Peyer's patch (tissue), 4 donors: ENCODE data around the gene RGS19. TPM values are rescaled to one million over a fixed set of nuclear protein-coding genes. Genes with fewer than 3 reads are reported as not detected.
A peak's percentile ranks its signal among the peaks of the same experiment; 100 is the strongest.

Experiments used
- DNase-seq, 3 donors: peaks; one replicate each; pipeline ENCODE4 v3.0.0-alpha.2; 2017 to 2019
- H3K27ac ChIP-seq, 4 donors: fragments of 200-600 bp; sonication (generic); one replicate each; pipeline ENCODE4 v1.5.1; 2016 to 2019
- H3K27me3 ChIP-seq, 2 donors: fragments of 200-600 bp; sonication (generic); one replicate each; pipeline ENCODE4 v1.5.1; 2019
- H3K36me3 ChIP-seq, 3 donors: fragments of 200-600 bp; sonication (generic); one replicate each; pipeline ENCODE4 v1.5.1; 2016 to 2019
- H3K4me1 ChIP-seq, 4 donors: fragments of 200-600 bp; sonication (generic); one replicate each; pipeline ENCODE4 v1.5.1; 2016 to 2019
- H3K4me3 ChIP-seq, 4 donors: fragments of 200-600 bp; sonication (generic); 1 replicate in 3 of 4; 2 replicates in 1 of 4; pipeline ENCODE4 v1.5.1; 2016 to 2019; ENCODE audit warnings: mild to moderate bottlenecking in 1 of 4
- H3K9me3 ChIP-seq, 4 donors: fragments of 200-600 bp; sonication (generic); one replicate each; pipeline ENCODE4 v1.5.1; 2016 to 2019; ENCODE audit warnings: mild to moderate bottlenecking in 1 of 4
- CTCF ChIP-seq, 6 experiments: fragments of 450-650 bp in 4 of 6; fragments of 200-600 bp in 2 of 6; sonication (generic) in 1 of 6; IDR thresholded peaks; one replicate each; pipeline ENCODE4 v1.5.1; 2017 to 2019; ENCODE audit warnings: antibody characterized with exemption in 6 of 6, mild to moderate bottlenecking in 3 of 6, moderate library complexity in 1 of 6
- POLR2A ChIP-seq, 2 donors: fragments of 450-650 bp; IDR thresholded peaks; one replicate each; pipeline ENCODE4 v1.5.1; 2017; ENCODE audit warnings: antibody characterized with exemption in 2 of 2, mild to moderate bottlenecking in 2 of 2, moderate library complexity in 2 of 2
- total RNA-seq, 4 donors: library from RNA; depleted of rRNA; stranded (reverse); fragments of >200 nt; gene quantifications; one replicate each; pipeline ENCODE4 v1.1.0, GENCODE V29; 2016

Gene RGS19
- total RNA-seq, 4 donors from 2014 or later = 3.3 to 39.6 (median 6.8) TPM

- H3K9me3 ChIP-seq = no peaks in the 10 kb centered on the region
- TF ChIP-seq POLR2A (IDR thresholded peaks at IDR 0.05) (no peak), CTCF (IDR thresholded peaks at IDR 0.05) (no peak)
- no peak overlapping the region for H3K4me3 ChIP-seq
- peaks cover 0 to 33% (median 14%) of the 10 kb centered on the region in 4 donors for H3K4me1 ChIP-seq
- peaks cover 0 to 27% of the 10 kb centered on the region in 2 donors for H3K27me3 ChIP-seq
- H3K36me3 ChIP-seq = peaks cover 0 to 52% (median 0%) of the 10 kb centered on the region in 3 donors
- H3K27ac ChIP-seq = peak overlapping the region in 1 of 4 donors; percentile 44
- DNase-seq = no peak
Measured at GRCh38 chr20:64035066-64035932, 44.0 kb downstream of the RGS19 start.

GRCh38 chr20:64033981-64034493 is 45.3 kb downstream of the RGS19 start:
- no peak for TF ChIP-seq CTCF (IDR thresholded peaks at IDR 0.05)
- TF ChIP-seq POLR2A (IDR thresholded peaks at IDR 0.05) = no peak
- Histone ChIP-seq H3K4me1 (peaks cover 0 to 29% (median 9%) of the 10 kb centered on the region in 4 donors), H3K4me3 (no peak overlapping the region), H3K36me3 (peaks cover 0 to 65% (median 6%) of the 10 kb centered on the region in 3 donors), H3K27me3 (peaks cover 0 to 19% of the 10 kb centered on the region in 2 donors), H3K27ac (no peak overlapping the region), H3K9me3 (no peaks in the 10 kb centered on the region)
- no peak for DNase-seq

GRCh38 chr20:64032706-64033624 is 46.4 kb downstream of the RGS19 start:
- H3K36me3 ChIP-seq = peaks cover 0 to 75% (median 10%) of the 10 kb centered on the region in 3 donors
- H3K27ac ChIP-seq = no peak overlapping the region
- H3K27me3 ChIP-seq = peaks cover 0 to 19% of the 10 kb centered on the region in 2 donors
- H3K4me1 ChIP-seq = peaks cover 0 to 18% (median 3%) of the 10 kb centered on the region in 4 donors
- H3K4me3 ChIP-seq = no peak overlapping the region
- TF ChIP-seq POLR2A (IDR thresholded peaks at IDR 0.05) = no peak
- no peak for DNase-seq
- H3K9me3 ChIP-seq = no peaks in the 10 kb centered on the region

- peaks cover 0 to 86% (median 10%) of the 10 kb centered on the region in 3 donors for H3K36me3 ChIP-seq
- peaks cover 0 to 7% (median 0%) of the 10 kb centered on the region in 4 donors for H3K4me1 ChIP-seq
- H3K9me3 ChIP-seq = no peaks in the 10 kb centered on the region
- H3K27me3 ChIP-seq = peaks cover 0 to 9% of the 10 kb centered on the region in 2 donors
- H3K27ac ChIP-seq = no peak overlapping the region
- no peak overlapping the region for H3K4me3 ChIP-seq
- TF ChIP-seq CTCF (IDR thresholded peaks at IDR 0.05) (no peak), POLR2A (IDR thresholded peaks at IDR 0.05) (no peak)
- no peak for DNase-seq
Measured at GRCh38 chr20:64031822-64032314, 47.5 kb downstream of the RGS19 start.

- Histone ChIP-seq H3K27me3 (no peaks in the 10 kb centered on the region), H3K36me3 (peaks cover 0 to 98% (median 10%) of the 10 kb centered on the region in 3 donors), H3K4me3 (no peak overlapping the region), H3K4me1 (no peaks in the 10 kb centered on the region), H3K27ac (no peak overlapping the region), H3K9me3 (no peaks in the 10 kb centered on the region)
- DNase-seq = no peak
- TF ChIP-seq CTCF (IDR thresholded peaks at IDR 0.05) (no peak), POLR2A (IDR thresholded peaks at IDR 0.05) (no peak)
Measured at GRCh38 chr20:64030371-64031134, 48.8 kb downstream of the RGS19 start.
